Karpas-422 (cell line): ENCODE measurements around the gene RAB31. TPM values are rescaled to one million over a fixed set of nuclear protein-coding genes. Genes with fewer than 3 reads are reported as not detected.
"Not testable (repeated sequence)": the region's sequence is repeated elsewhere in the genome, so short reads cannot be mapped to it uniquely, and the experiment has no call there.

Experiments used
- DNase-seq: peaks from one replicate; pipeline ENCODE4 v3.0.0-alpha.2; 2015
- H2AFZ ChIP-seq: fragments of 200-600 bp; sonication (generic); 2 replicates; pipeline ENCODE4 v1.6.1; 2014; ENCODE audit warnings: antibody characterized with exemption, low read length, mixed read lengths
- H3K27ac ChIP-seq: fragments of 200-600 bp; sonication (generic); 2 replicates; pipeline ENCODE4 v1.5.1; 2014; ENCODE audit warnings: mild to moderate bottlenecking, low read length, moderate library complexity
- H3K27me3 ChIP-seq: fragments of 200-600 bp; sonication (generic); 2 replicates; pipeline ENCODE4 v1.6.1; 2014; ENCODE audit warnings: low read length, mixed read lengths
- H3K36me3 ChIP-seq: fragments of 200-600 bp; sonication (generic); 2 replicates; pipeline ENCODE4 v1.6.1; 2014; ENCODE audit warnings: low read length, mixed read lengths; ENCODE audit not compliant: insufficient read depth
- H3K4me1 ChIP-seq: fragments of 200-600 bp; sonication (generic); 2 replicates; pipeline ENCODE4 v1.6.1; 2014; ENCODE audit warnings: mild to moderate bottlenecking, low read length, mixed read lengths
- H3K4me2 ChIP-seq: fragments of 200-600 bp; sonication (generic); 2 replicates; pipeline ENCODE4 v1.6.1; 2014; ENCODE audit warnings: low read length, low read depth, mild to moderate bottlenecking; ENCODE audit not compliant: poor library complexity, severe bottlenecking
- H3K4me3 ChIP-seq: fragments of 200-600 bp; sonication (generic); 2 replicates; pipeline ENCODE4 v1.5.1; 2014; ENCODE audit warnings: mild to moderate bottlenecking, antibody characterized with exemption, low read length, mixed read lengths
- H3K79me2 ChIP-seq: fragments of 200-600 bp; sonication (generic); 2 replicates; pipeline ENCODE4 v1.6.1; 2014; ENCODE audit warnings: mild to moderate bottlenecking, low read length, mixed read lengths
- H3K9ac ChIP-seq: fragments of 200-600 bp; sonication (generic); 2 replicates; pipeline ENCODE4 v1.6.0; 2014; ENCODE audit warnings: low read length
- H3K9me2 ChIP-seq: fragments of 200-600 bp; sonication (generic), shearing (Covaris generic); replicated peaks from 2 replicates; pipeline ENCODE4 v1.6.0; 2014; ENCODE audit warnings: mild to moderate bottlenecking, low read length, moderate library complexity; ENCODE audit not compliant: insufficient read depth
- H3K9me3 ChIP-seq: fragments of 300-700, 200-600 bp; sonication (generic); 2 replicates; pipeline ENCODE4 v1.6.1; 2014; ENCODE audit warnings: low read length, mixed read lengths
- H4K20me1 ChIP-seq: fragments of 200-600 bp; sonication (generic); 2 replicates; pipeline ENCODE4 v1.6.1; 2014; ENCODE audit warnings: mild to moderate bottlenecking, antibody characterized with exemption, low read length, low read depth; ENCODE audit not compliant: insufficient read depth
- total RNA-seq: library from RNA; depleted of rRNA; stranded (reverse); fragments of >200 nt; shearing (Covaris generic); gene quantifications from 2 replicates; pipeline ENCODE4 v1.2.3, GENCODE V29; 2014; ENCODE audit warnings: low replicate concordance

The RAB31 gene
- total RNA-seq, 1 experiment from 2014 or later = not detected

- H2AFZ ChIP-seq = no peak overlapping the region
- H3K4me3 ChIP-seq = no peak overlapping the region
- no peak overlapping the region for H3K9ac ChIP-seq
- no peaks in the 10 kb centered on the region for H3K9me3 ChIP-seq
- H3K4me2 ChIP-seq = no peak overlapping the region
- H3K9me2 ChIP-seq = no peaks in the 10 kb centered on the region
- H3K4me1 ChIP-seq = no peaks in the 10 kb centered on the region
- no peak for DNase-seq
- no peaks in the 10 kb centered on the region for H3K36me3 ChIP-seq
- no peaks in the 10 kb centered on the region for H3K27me3 ChIP-seq
- H4K20me1 ChIP-seq = no peaks in the 10 kb centered on the region
- H3K27ac ChIP-seq = no peak overlapping the region
- H3K79me2 ChIP-seq = no peaks in the 10 kb centered on the region
Observed at GRCh38 chr18:9766740-9767139, 58.6 kb downstream of the RAB31 start.

GRCh38 chr18:9768071-9768691, 60.1 kb downstream of the RAB31 start:
- H3K36me3 ChIP-seq, H3K79me2 ChIP-seq, H3K4me2 ChIP-seq, DNase-seq, H3K27ac ChIP-seq, H3K9me2 ChIP-seq, H2AFZ ChIP-seq, H4K20me1 ChIP-seq, H3K9me3 ChIP-seq, H3K4me1 ChIP-seq, H3K9ac ChIP-seq, H3K27me3 ChIP-seq, H3K4me3 ChIP-seq: not testable (repeated sequence)

GRCh38 chr18:9770111-9770510, 62.0 kb downstream of the RAB31 start:
- not testable (repeated sequence) for H3K9me2 ChIP-seq, H3K27me3 ChIP-seq, H3K9me3 ChIP-seq, H4K20me1 ChIP-seq, H3K4me3 ChIP-seq, H3K27ac ChIP-seq, H2AFZ ChIP-seq, H3K79me2 ChIP-seq, DNase-seq, H3K36me3 ChIP-seq, H3K4me1 ChIP-seq, H3K4me2 ChIP-seq, H3K9ac ChIP-seq

DNA sequence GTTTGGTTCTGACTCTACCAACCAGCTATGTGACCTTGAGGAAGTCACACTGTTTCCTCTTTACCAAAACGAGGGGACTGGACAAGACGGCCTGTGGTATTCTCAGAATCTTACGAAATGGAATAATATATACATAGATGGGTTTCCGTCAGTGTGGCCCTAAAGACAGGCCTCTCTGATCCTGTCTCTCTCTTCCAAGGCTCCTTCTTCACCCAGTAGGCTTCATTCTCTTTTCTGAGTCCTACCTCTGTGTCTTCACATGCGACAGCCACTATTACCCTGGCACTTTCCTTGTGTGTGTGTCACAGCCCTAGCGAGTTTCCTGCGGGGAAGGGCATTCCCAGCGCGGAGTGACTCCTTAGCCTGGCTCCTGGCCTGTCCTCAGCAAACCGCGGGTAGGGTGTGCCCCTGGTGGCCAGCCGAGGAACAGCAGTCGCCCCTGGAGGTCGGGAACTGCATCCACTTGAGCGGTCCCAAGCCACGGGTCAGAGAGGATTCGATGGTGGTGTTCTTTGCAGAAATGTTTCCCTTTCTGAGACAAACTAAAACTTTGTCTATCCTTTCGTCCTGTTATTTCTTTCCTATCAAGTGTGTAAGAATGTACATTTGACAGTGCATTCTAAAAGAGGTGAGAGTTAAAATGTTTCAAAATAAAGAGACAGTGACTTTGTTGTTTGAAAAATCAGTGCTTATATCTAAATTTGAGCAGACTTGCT, 63.3 kb downstream of the RAB31 start:
- H3K4me3 ChIP-seq = no peak overlapping the region
- H3K4me2 ChIP-seq = no peak overlapping the region
- H2AFZ ChIP-seq = no peak overlapping the region
- peak; percentile 72 for DNase-seq
- no peaks in the 10 kb centered on the region for H3K9me3 ChIP-seq
- no peaks in the 10 kb centered on the region for H3K27me3 ChIP-seq
- H4K20me1 ChIP-seq = no peaks in the 10 kb centered on the region
- no peak overlapping the region for H3K9ac ChIP-seq
- no peaks in the 10 kb centered on the region for H3K4me1 ChIP-seq
- H3K79me2 ChIP-seq = no peaks in the 10 kb centered on the region
- no peaks in the 10 kb centered on the region for H3K9me2 ChIP-seq
- H3K27ac ChIP-seq = no peak overlapping the region
- no peaks in the 10 kb centered on the region for H3K36me3 ChIP-seq

- no peak for DNase-seq
- no peak overlapping the region for H2AFZ ChIP-seq
- no peak overlapping the region for H3K4me2 ChIP-seq
- no peak overlapping the region for H3K9ac ChIP-seq
- H3K9me2 ChIP-seq = no peaks in the 10 kb centered on the region
- H3K4me3 ChIP-seq = no peak overlapping the region
- no peak overlapping the region for H3K27ac ChIP-seq
- no peaks in the 10 kb centered on the region for H3K79me2 ChIP-seq
- no peaks in the 10 kb centered on the region for H3K36me3 ChIP-seq
- H3K27me3 ChIP-seq = no peaks in the 10 kb centered on the region
- no peaks in the 10 kb centered on the region for H4K20me1 ChIP-seq
- no peaks in the 10 kb centered on the region for H3K9me3 ChIP-seq
- H3K4me1 ChIP-seq = no peaks in the 10 kb centered on the region
Observed at GRCh38 chr18:9771977-9772660, 64.0 kb downstream of the RAB31 start.

GRCh38 chr18:9772847-9773677, 65.0 kb downstream of the RAB31 start:
- H3K79me2 ChIP-seq = no peaks in the 10 kb centered on the region

GRCh38 chr18:9774150-9774549, 66.0 kb downstream of the RAB31 start:
- Histone ChIP-seq H2AFZ (no peak overlapping the region), H3K9me3 (no peaks in the 10 kb centered on the region), H3K9ac (no peak overlapping the region), H3K36me3 (no peaks in the 10 kb centered on the region), H4K20me1 (no peaks in the 10 kb centered on the region), H3K27me3 (no peaks in the 10 kb centered on the region), H3K4me2 (no peak overlapping the region), H3K79me2 (no peaks in the 10 kb centered on the region), H3K27ac (no peak overlapping the region), H3K4me3 (no peak overlapping the region), H3K9me2 (no peaks in the 10 kb centered on the region), H3K4me1 (no peaks in the 10 kb centered on the region)
- no peak for DNase-seq

More at GRCh38 chr18:9772847-9773677, 65.0 kb downstream of the RAB31 start:
- H3K9me2 ChIP-seq = no peaks in the 10 kb centered on the region
- H4K20me1 ChIP-seq = no peaks in the 10 kb centered on the region
- no peaks in the 10 kb centered on the region for H3K36me3 ChIP-seq
- no peak for DNase-seq
- no peak overlapping the region for H3K27ac ChIP-seq
- no peaks in the 10 kb centered on the region for H3K4me1 ChIP-seq
- H3K9me3 ChIP-seq = no peaks in the 10 kb centered on the region
- no peak overlapping the region for H2AFZ ChIP-seq
- no peaks in the 10 kb centered on the region for H3K27me3 ChIP-seq
- no peak overlapping the region for H3K9ac ChIP-seq
- no peak overlapping the region for H3K4me2 ChIP-seq
- H3K4me3 ChIP-seq = no peak overlapping the region

DNA sequence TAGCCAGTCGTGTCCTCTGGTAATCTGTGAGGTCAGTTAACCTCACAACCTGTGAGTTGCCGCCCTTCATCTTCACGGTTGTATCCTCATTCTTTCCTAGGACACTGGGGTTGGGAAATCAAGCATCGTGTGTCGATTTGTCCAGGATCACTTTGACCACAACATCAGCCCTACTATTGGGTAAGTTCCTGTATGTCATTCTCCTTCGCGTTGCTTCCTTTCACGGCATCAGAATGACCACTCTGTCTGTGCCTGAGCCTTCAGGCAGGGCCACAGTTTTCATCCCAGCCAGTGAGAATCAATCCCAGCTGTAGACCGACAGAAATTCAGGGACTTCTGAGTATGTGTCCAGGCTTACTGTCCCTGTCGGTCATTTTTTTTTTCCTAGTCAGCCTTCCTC, 67.1 kb downstream of the RAB31 start:
- no peaks in the 10 kb centered on the region for H3K4me1 ChIP-seq
- no peaks in the 10 kb centered on the region for H3K36me3 ChIP-seq
- no peaks in the 10 kb centered on the region for H3K27me3 ChIP-seq
- no peak overlapping the region for H2AFZ ChIP-seq
- no peaks in the 10 kb centered on the region for H3K9me2 ChIP-seq
- no peak overlapping the region for H3K4me2 ChIP-seq
- H3K4me3 ChIP-seq = no peak overlapping the region
- DNase-seq = no peak
- no peaks in the 10 kb centered on the region for H3K79me2 ChIP-seq
- H3K9ac ChIP-seq = no peak overlapping the region
- no peak overlapping the region for H3K27ac ChIP-seq
- H4K20me1 ChIP-seq = no peaks in the 10 kb centered on the region
- no peaks in the 10 kb centered on the region for H3K9me3 ChIP-seq
